Measurements from ENCODE around the gene GINS3.

GINS3 gene

DNA sequence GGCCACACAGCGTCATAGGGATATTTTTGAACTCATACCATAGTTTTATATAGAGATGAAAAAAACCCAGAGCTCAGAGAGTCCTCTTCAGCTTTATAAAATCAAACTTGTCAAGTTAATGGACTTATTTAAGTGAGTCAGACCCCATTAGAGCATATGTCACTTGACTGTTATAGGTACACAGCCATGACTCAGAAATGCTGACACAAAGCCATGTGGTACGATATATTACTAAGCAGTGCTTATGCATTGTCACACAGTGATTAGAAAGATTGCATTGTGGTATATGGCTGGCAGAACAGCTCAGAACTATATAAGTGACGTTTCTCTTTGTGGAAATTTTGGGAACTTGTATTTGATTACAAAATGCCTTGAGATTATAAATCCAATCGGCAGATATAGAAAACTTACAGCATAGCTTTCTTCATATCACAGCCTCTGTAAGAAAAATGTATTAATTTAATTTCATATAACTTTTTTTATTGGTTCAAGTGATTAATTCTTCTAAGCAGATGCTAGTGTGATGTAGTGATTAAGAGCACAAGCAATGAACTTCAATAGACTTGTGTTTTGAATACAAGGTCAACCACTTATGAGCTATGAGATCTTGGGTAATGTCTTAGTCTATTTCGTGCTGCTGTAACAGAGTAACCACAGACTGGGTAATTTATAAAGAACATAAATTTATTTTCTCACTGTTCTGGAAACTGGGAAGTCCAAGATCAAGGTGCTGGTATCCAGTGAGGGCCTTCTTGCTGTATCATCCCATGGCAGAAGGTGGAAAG is 25.8 kb upstream of the GINS3 start:
- no peak overlapping the region for H3K4me2 ChIP-seq (ENCODE audit: low read length)
- H3K23ac ChIP-seq (ENCODE audit: low read length) = no peak overlapping the region
- no peak overlapping the region for H3K27ac ChIP-seq (ENCODE audit: low read depth, low read length)
- no peak overlapping the region for H3K9ac ChIP-seq (ENCODE audit: low read length)
- no peak overlapping the region for H2BK5ac ChIP-seq (ENCODE audit: low read length)
- no peaks in the 10 kb centered on the region for H3K79me2 ChIP-seq (ENCODE audit: control insufficient read depth, insufficient read depth, low read length)
- no peaks in the 10 kb centered on the region for H3K36me3 ChIP-seq (ENCODE audit: control insufficient read depth, insufficient read depth, low read length)
- no peak overlapping the region for H2AK5ac ChIP-seq (ENCODE audit: low read length)
- no peaks in the 10 kb centered on the region for H3K79me1 ChIP-seq (ENCODE audit: low read length)
- H3K4me1 ChIP-seq (ENCODE audit: control insufficient read depth, low read depth, low read length) = no peaks in the 10 kb centered on the region
- H2BK120ac ChIP-seq (ENCODE audit: low read depth, low read length) = no peak overlapping the region
- H4K8ac ChIP-seq (ENCODE audit: low read depth, low read length) = no peak overlapping the region
- WGBS (ENCODE audit: extremely low coverage, insufficient coverage, low lambda C conversion rate) = no CpG with 5 or more reads among the region's 5 CpGs
- no peak overlapping the region for H2BK15ac ChIP-seq (replicated peaks; ENCODE audit: low read depth)
- H4K5ac ChIP-seq (ENCODE audit: low read length) = no peak overlapping the region
- no peak overlapping the region for H3K4ac ChIP-seq (ENCODE audit: low read depth, low read length)
- H3K18ac ChIP-seq (ENCODE audit: low read length) = no peak overlapping the region
- no peak for DNase-seq
- H3K56ac ChIP-seq (ENCODE audit: low read length) = no peak overlapping the region
- no peak overlapping the region for H3K4me3 ChIP-seq (ENCODE audit: low read length)
- H3K27me3 ChIP-seq (ENCODE audit: insufficient read depth, low read length, poor library complexity) = no peaks in the 10 kb centered on the region

DNA sequence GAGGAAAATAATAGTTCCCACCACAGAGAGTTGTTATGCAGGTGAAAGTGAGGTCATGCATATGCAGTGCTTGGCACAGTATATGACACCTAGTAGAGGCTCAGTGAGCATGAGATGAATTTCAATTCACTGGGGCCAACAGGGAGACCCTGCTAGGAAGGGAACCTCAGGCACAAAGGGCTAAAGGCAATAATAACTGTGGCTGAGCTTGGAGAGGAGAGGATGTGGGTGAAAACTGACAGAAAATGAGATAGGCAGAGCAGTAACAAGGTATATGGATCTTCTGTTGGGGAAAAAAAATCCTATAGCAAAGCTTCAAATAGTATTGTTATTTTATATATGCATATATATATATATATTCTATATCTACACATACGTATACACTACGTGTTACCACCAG is 25.0 kb upstream of the GINS3 start:
- Histone ChIP-seq H3K27me3 (ENCODE audit: insufficient read depth, low read length, poor library complexity) (no peaks in the 10 kb centered on the region), H3K36me3 (ENCODE audit: control insufficient read depth, insufficient read depth, low read length) (no peaks in the 10 kb centered on the region), H3K4ac (ENCODE audit: low read depth, low read length) (no peak overlapping the region), H3K27ac (ENCODE audit: low read depth, low read length) (no peak overlapping the region), H2BK5ac (ENCODE audit: low read length) (no peak overlapping the region), H3K79me2 (ENCODE audit: control insufficient read depth, insufficient read depth, low read length) (no peaks in the 10 kb centered on the region), H4K8ac (ENCODE audit: low read depth, low read length) (no peak overlapping the region), H3K4me2 (ENCODE audit: low read length) (no peak overlapping the region), H3K9ac (ENCODE audit: low read length) (no peak overlapping the region), H3K23ac (ENCODE audit: low read length) (no peak overlapping the region), H2BK120ac (ENCODE audit: low read depth, low read length) (no peak overlapping the region), H2AK5ac (ENCODE audit: low read length) (no peak overlapping the region), H3K79me1 (ENCODE audit: low read length) (no peaks in the 10 kb centered on the region), H4K5ac (ENCODE audit: low read length) (no peak overlapping the region), H3K4me3 (ENCODE audit: low read length) (no peak overlapping the region), H3K4me1 (ENCODE audit: control insufficient read depth, low read depth, low read length) (no peaks in the 10 kb centered on the region), H3K18ac (ENCODE audit: low read length) (no peak overlapping the region), H3K56ac (ENCODE audit: low read length) (no peak overlapping the region), H2BK15ac (replicated peaks; ENCODE audit: low read depth) (no peak overlapping the region)
- WGBS (ENCODE audit: extremely low coverage, insufficient coverage, low lambda C conversion rate) = no CpG with 5 or more reads among the region's 2 CpGs
- no peak for DNase-seq

DNA sequence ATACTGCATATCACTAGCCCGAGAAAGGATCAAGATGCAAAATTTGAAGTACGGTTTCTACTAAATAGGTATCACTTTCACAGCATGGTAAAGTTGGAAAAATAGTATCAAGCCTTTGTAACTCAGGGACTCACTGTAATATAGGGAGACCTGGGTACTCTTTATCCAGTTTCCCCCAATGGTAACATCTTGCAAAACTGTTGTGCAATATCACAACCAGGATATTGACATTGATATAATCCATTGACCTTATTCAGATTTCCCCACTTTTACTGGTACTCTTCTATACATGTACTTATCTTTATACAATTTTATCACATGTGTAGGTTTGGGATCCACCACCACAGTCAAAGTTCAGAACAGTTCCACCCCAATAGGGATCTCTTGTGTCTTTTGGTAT is 20.4 kb upstream of the GINS3 start:
- Histone ChIP-seq H3K56ac (ENCODE audit: low read length) (no peak overlapping the region), H2BK120ac (ENCODE audit: low read depth, low read length) (no peak overlapping the region), H3K23ac (ENCODE audit: low read length) (no peak overlapping the region), H4K5ac (ENCODE audit: low read length) (no peak overlapping the region), H3K27me3 (ENCODE audit: insufficient read depth, low read length, poor library complexity) (no peaks in the 10 kb centered on the region), H3K79me2 (ENCODE audit: control insufficient read depth, insufficient read depth, low read length) (no peaks in the 10 kb centered on the region), H2AK5ac (ENCODE audit: low read length) (no peak overlapping the region), H3K79me1 (ENCODE audit: low read length) (no peaks in the 10 kb centered on the region), H3K4me3 (ENCODE audit: low read length) (no peak overlapping the region), H3K9ac (ENCODE audit: low read length) (no peak overlapping the region), H3K36me3 (ENCODE audit: control insufficient read depth, insufficient read depth, low read length) (no peaks in the 10 kb centered on the region), H2BK5ac (ENCODE audit: low read length) (no peak overlapping the region), H3K4me1 (ENCODE audit: control insufficient read depth, low read depth, low read length) (no peaks in the 10 kb centered on the region), H3K4ac (ENCODE audit: low read depth, low read length) (no peak overlapping the region), H2BK15ac (replicated peaks; ENCODE audit: low read depth) (no peak overlapping the region), H3K4me2 (ENCODE audit: low read length) (no peak overlapping the region), H3K27ac (ENCODE audit: low read depth, low read length) (no peak overlapping the region), H3K18ac (ENCODE audit: low read length) (no peak overlapping the region), H4K8ac (ENCODE audit: low read depth, low read length) (no peak overlapping the region)
- no CpG with 5 or more reads among the region's 2 CpGs for WGBS (ENCODE audit: extremely low coverage, insufficient coverage, low lambda C conversion rate)
- no peak for DNase-seq

DNA sequence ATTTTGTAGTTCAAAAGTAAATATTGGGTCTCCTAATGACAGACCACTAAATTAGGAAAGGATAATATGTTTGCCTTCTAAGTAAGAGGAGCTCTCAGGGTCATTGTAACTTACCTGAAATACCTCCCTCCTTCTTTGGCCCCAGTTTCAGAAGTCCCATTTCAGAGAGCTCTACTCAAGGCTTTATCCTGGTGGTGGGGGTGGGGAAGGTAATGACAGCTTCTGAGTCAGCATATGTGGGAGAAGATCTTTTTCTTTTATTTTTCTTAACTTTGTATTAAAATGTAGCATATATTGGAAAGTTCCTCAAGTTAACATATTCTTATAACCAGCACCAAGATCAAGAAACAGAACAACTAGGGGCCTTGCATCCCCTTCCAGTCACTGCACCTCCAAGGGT is 16.9 kb upstream of the GINS3 start:
- no peak overlapping the region for H2BK5ac ChIP-seq (ENCODE audit: low read length)
- no peak overlapping the region for H3K9ac ChIP-seq (ENCODE audit: low read length)
- H3K56ac ChIP-seq (ENCODE audit: low read length) = no peak overlapping the region
- no peaks in the 10 kb centered on the region for H3K79me1 ChIP-seq (ENCODE audit: low read length)
- no peaks in the 10 kb centered on the region for H3K27me3 ChIP-seq (ENCODE audit: insufficient read depth, low read length, poor library complexity)
- no peak overlapping the region for H3K4me2 ChIP-seq (ENCODE audit: low read length)
- H2BK15ac ChIP-seq (replicated peaks; ENCODE audit: low read depth) = no peak overlapping the region
- no peak overlapping the region for H2BK120ac ChIP-seq (ENCODE audit: low read depth, low read length)
- H3K4me1 ChIP-seq (ENCODE audit: control insufficient read depth, low read depth, low read length) = no peaks in the 10 kb centered on the region
- H3K27ac ChIP-seq (ENCODE audit: low read depth, low read length) = no peak overlapping the region
- H2AK5ac ChIP-seq (ENCODE audit: low read length) = no peak overlapping the region
- H3K18ac ChIP-seq (ENCODE audit: low read length) = no peak overlapping the region
- H3K4ac ChIP-seq (ENCODE audit: low read depth, low read length) = no peak overlapping the region
- H4K5ac ChIP-seq (ENCODE audit: low read length) = no peak overlapping the region
- no peak for DNase-seq
- H3K79me2 ChIP-seq (ENCODE audit: control insufficient read depth, insufficient read depth, low read length) = no peaks in the 10 kb centered on the region
- H4K8ac ChIP-seq (ENCODE audit: low read depth, low read length) = no peak overlapping the region
- H3K4me3 ChIP-seq (ENCODE audit: low read length) = no peak overlapping the region
- H3K36me3 ChIP-seq (ENCODE audit: control insufficient read depth, insufficient read depth, low read length) = no peaks in the 10 kb centered on the region
- no peak overlapping the region for H3K23ac ChIP-seq (ENCODE audit: low read length)

DNA sequence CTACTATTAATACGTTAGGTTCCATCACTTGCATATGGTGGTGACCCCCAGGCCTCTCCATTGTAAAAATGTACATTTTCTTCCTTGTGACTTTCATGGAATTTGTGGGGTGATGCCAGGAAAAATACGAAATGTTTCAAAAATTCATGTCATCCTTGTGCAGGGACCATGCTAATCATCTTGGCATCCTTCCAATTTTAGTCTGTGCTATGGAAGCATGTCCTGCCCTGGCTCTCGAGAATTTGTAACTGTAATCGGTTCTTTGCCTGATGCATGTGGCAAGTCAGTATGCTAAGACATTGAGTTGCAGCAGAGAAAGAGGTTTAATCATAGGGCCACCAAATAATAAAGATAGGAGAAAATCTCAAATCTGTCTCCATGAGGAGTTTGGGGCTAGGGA is 14.3 kb upstream of the GINS3 start:
- H3K79me2 ChIP-seq (ENCODE audit: control insufficient read depth, insufficient read depth, low read length) = no peaks in the 10 kb centered on the region
- no peaks in the 10 kb centered on the region for H3K27me3 ChIP-seq (ENCODE audit: insufficient read depth, low read length, poor library complexity)
- no CpG with 5 or more reads among the region's 4 CpGs for WGBS (ENCODE audit: extremely low coverage, insufficient coverage, low lambda C conversion rate)
- no peak overlapping the region for H2BK5ac ChIP-seq (ENCODE audit: low read length)
- H3K4me3 ChIP-seq (ENCODE audit: low read length) = no peak overlapping the region
- H2BK120ac ChIP-seq (ENCODE audit: low read depth, low read length) = no peak overlapping the region
- no peak overlapping the region for H3K4ac ChIP-seq (ENCODE audit: low read depth, low read length)
- H3K18ac ChIP-seq (ENCODE audit: low read length) = no peak overlapping the region
- no peak overlapping the region for H3K9ac ChIP-seq (ENCODE audit: low read length)
- no peak overlapping the region for H3K4me2 ChIP-seq (ENCODE audit: low read length)
- H3K79me1 ChIP-seq (ENCODE audit: low read length) = no peaks in the 10 kb centered on the region
- no peak overlapping the region for H4K8ac ChIP-seq (ENCODE audit: low read depth, low read length)
- no peaks in the 10 kb centered on the region for H3K36me3 ChIP-seq (ENCODE audit: control insufficient read depth, insufficient read depth, low read length)
- no peak overlapping the region for H2BK15ac ChIP-seq (replicated peaks; ENCODE audit: low read depth)
- no peak for DNase-seq
- H3K23ac ChIP-seq (ENCODE audit: low read length) = no peak overlapping the region
- no peaks in the 10 kb centered on the region for H3K4me1 ChIP-seq (ENCODE audit: control insufficient read depth, low read depth, low read length)
- H3K27ac ChIP-seq (ENCODE audit: low read depth, low read length) = no peak overlapping the region
- H4K5ac ChIP-seq (ENCODE audit: low read length) = no peak overlapping the region
- H3K56ac ChIP-seq (ENCODE audit: low read length) = no peak overlapping the region
- no peak overlapping the region for H2AK5ac ChIP-seq (ENCODE audit: low read length)

DNA sequence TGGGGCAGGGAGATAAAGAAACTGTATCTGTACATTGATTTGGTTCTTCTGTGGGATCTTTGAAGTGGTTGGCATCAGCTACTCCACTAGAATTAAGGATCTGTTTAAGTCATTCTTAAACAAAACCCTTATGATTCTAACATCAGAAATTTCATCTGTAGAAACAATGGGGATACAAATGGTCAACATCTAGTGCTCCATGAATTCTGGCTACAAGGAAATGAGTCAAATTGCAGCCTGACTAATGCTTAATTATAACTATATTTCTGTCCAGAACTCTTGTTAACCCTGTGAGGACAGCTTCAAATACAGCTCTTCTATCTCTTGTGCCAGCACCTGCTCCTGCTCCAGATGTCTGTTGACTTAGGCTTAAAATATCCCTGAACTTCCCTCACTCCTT is 13.9 kb upstream of the GINS3 start:
- no peak overlapping the region for H3K23ac ChIP-seq (ENCODE audit: low read length)
- no peaks in the 10 kb centered on the region for H3K36me3 ChIP-seq (ENCODE audit: control insufficient read depth, insufficient read depth, low read length)
- no peak overlapping the region for H3K27ac ChIP-seq (ENCODE audit: low read depth, low read length)
- no peak overlapping the region for H3K4me2 ChIP-seq (ENCODE audit: low read length)
- no peak overlapping the region for H2AK5ac ChIP-seq (ENCODE audit: low read length)
- no peaks in the 10 kb centered on the region for H3K79me1 ChIP-seq (ENCODE audit: low read length)
- no peaks in the 10 kb centered on the region for H3K27me3 ChIP-seq (ENCODE audit: insufficient read depth, low read length, poor library complexity)
- H3K9ac ChIP-seq (ENCODE audit: low read length) = no peak overlapping the region
- H3K18ac ChIP-seq (ENCODE audit: low read length) = no peak overlapping the region
- no peak overlapping the region for H3K4ac ChIP-seq (ENCODE audit: low read depth, low read length)
- H3K56ac ChIP-seq (ENCODE audit: low read length) = no peak overlapping the region
- H2BK120ac ChIP-seq (ENCODE audit: low read depth, low read length) = no peak overlapping the region
- H2BK15ac ChIP-seq (replicated peaks; ENCODE audit: low read depth) = no peak overlapping the region
- no peak for DNase-seq
- H3K79me2 ChIP-seq (ENCODE audit: control insufficient read depth, insufficient read depth, low read length) = no peaks in the 10 kb centered on the region
- H4K5ac ChIP-seq (ENCODE audit: low read length) = no peak overlapping the region
- no peak overlapping the region for H3K4me3 ChIP-seq (ENCODE audit: low read length)
- no peak overlapping the region for H2BK5ac ChIP-seq (ENCODE audit: low read length)
- no peaks in the 10 kb centered on the region for H3K4me1 ChIP-seq (ENCODE audit: control insufficient read depth, low read depth, low read length)
- no peak overlapping the region for H4K8ac ChIP-seq (ENCODE audit: low read depth, low read length)

Measured in mesendoderm (in vitro differentiated cells).